Nephron progenitor cell (in vitro differentiated cells): ENCODE results near the gene ONECUT2.

ENCODE experiments used
- DNase-seq: peaks from one replicate; pipeline ENCODE4 v3.0.0; 2021
- H3K27ac Mint-ChIP-seq: 2 replicates; pipeline ENCODE4 v1.8.0; 2021; ENCODE audit warnings: mild to moderate bottlenecking, moderate library complexity, mixed read lengths
- H3K27me3 Mint-ChIP-seq: 2 replicates; pipeline ENCODE4 v1.8.0; 2021; ENCODE audit warnings: mild to moderate bottlenecking, low read depth, mixed read lengths; ENCODE audit not compliant: poor library complexity
- H3K36me3 Mint-ChIP-seq: 2 replicates; pipeline ENCODE4 v1.8.0; 2021; ENCODE audit warnings: low read depth, mixed read lengths
- H3K4me1 Mint-ChIP-seq: 2 replicates; pipeline ENCODE4 v1.8.0; 2021; ENCODE audit warnings: mixed read lengths
- H3K4me3 Mint-ChIP-seq: 2 replicates; pipeline ENCODE4 v1.8.0; 2021; ENCODE audit warnings: mild to moderate bottlenecking, moderate library complexity, mixed read lengths
- H3K9me3 Mint-ChIP-seq: 2 replicates; pipeline ENCODE4 v1.8.0; 2021; ENCODE audit warnings: mild to moderate bottlenecking, moderate library complexity, mixed read lengths
- TF ChIP-seq, protein P1 (sequence below): fragments of 200-600 bp; sonication (generic); IDR thresholded peaks from 2 replicates; pipeline ENCODE4 v1.5.0; 2021; ENCODE audit warnings: antibody characterized with exemption

The ONECUT2 gene

DNA sequence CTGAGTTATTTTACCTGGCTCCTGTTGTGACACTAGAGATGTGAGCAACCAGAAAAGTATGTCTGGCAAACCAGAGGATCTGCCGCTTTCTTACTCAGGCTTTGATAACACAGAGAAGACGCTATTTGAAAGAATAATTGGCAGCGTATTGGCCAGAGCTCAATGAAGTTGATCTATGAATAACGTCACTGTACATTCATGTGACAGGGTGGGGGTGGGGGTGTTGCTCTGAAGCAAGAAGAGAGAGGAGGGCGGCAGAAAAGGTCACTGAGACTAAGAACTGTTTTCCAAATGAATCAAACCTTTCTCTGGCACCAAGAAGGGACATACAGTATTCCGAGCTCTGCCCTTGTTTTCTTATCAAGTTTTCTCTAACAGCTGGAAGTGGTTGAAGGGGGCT is 1.7 kb upstream of the ONECUT2 start:
- Mint-ChIP-seq H3K27ac (no peak overlapping the region), H3K27me3 (peaks cover 100% of the 10 kb centered on the region)

DNA sequence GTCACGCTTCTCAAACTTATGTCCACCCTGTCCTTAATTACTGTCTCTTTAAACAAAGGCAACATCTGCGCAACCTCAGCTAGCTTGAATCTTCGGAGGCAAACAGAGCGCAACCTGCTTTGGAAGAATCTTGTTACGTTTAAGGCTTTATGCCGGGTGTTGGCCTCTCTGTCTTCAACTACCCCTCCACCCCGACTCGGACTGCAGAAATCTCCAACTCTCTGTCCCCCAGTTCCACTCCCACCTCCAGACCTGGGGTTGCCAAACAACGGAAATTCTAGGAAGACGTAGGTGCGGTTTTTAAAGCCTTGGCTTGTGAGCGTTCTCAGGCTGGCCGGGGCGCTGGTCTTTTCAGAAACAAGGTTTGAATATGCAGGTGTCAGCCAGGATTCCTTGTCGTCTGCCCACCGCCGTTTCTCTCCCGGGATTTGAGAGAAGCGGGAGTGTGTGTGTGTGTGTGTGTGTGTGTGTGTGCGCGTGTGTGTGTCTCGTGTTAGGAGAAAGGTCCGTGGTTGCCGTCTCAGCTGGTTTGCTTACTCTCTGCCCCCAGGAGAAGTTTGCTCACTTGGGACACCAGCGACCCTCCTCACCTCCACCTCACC is 1.1 kb upstream of the ONECUT2 start:
- H3K27ac Mint-ChIP-seq: no peak overlapping the region

More for the DNA sequence above, 1.7 kb upstream of the ONECUT2 start:
- peaks cover 4% of the 10 kb centered on the region for H3K9me3 Mint-ChIP-seq
- peak overlapping the region; percentile 80 for H3K4me3 Mint-ChIP-seq
- no peaks in the 10 kb centered on the region for H3K36me3 Mint-ChIP-seq
- DNase-seq: no peak
- TF ChIP-seq, protein P1, sequence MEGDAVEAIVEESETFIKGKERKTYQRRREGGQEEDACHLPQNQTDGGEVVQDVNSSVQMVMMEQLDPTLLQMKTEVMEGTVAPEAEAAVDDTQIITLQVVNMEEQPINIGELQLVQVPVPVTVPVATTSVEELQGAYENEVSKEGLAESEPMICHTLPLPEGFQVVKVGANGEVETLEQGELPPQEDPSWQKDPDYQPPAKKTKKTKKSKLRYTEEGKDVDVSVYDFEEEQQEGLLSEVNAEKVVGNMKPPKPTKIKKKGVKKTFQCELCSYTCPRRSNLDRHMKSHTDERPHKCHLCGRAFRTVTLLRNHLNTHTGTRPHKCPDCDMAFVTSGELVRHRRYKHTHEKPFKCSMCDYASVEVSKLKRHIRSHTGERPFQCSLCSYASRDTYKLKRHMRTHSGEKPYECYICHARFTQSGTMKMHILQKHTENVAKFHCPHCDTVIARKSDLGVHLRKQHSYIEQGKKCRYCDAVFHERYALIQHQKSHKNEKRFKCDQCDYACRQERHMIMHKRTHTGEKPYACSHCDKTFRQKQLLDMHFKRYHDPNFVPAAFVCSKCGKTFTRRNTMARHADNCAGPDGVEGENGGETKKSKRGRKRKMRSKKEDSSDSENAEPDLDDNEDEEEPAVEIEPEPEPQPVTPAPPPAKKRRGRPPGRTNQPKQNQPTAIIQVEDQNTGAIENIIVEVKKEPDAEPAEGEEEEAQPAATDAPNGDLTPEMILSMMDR: no peak
- peaks cover 49% of the 10 kb centered on the region for H3K4me1 Mint-ChIP-seq

DNA sequence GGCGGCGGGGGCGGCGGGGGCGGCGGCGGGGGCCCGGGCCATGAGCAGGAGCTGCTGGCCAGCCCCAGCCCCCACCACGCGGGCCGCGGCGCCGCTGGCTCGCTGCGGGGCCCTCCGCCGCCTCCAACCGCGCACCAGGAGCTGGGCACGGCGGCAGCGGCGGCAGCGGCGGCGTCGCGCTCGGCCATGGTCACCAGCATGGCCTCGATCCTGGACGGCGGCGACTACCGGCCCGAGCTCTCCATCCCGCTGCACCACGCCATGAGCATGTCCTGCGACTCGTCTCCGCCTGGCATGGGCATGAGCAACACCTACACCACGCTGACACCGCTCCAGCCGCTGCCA is 644 bp downstream of the ONECUT2 start:
- Mint-ChIP-seq H3K27me3 (peaks cover 100% of the 10 kb centered on the region), H3K36me3 (no peaks in the 10 kb centered on the region), H3K4me1 (peaks cover 60% of the 10 kb centered on the region), H3K4me3 (peak overlapping the region; percentile 80), H3K9me3 (no peaks in the 10 kb centered on the region), H3K27ac (no peak overlapping the region)
- peak; percentile 21 for DNase-seq
- TF ChIP-seq, protein P1: no peak

More for the DNA sequence above, 1.1 kb upstream of the ONECUT2 start:
- TF ChIP-seq, protein P1: no peak
- H3K27me3 Mint-ChIP-seq: peaks cover 100% of the 10 kb centered on the region
- DNase-seq: peak; percentile 22
- peak overlapping the region; percentile 80 for H3K4me3 Mint-ChIP-seq
- H3K36me3 Mint-ChIP-seq: no peaks in the 10 kb centered on the region
- peaks cover 52% of the 10 kb centered on the region for H3K4me1 Mint-ChIP-seq
- peaks cover 3% of the 10 kb centered on the region for H3K9me3 Mint-ChIP-seq

DNA sequence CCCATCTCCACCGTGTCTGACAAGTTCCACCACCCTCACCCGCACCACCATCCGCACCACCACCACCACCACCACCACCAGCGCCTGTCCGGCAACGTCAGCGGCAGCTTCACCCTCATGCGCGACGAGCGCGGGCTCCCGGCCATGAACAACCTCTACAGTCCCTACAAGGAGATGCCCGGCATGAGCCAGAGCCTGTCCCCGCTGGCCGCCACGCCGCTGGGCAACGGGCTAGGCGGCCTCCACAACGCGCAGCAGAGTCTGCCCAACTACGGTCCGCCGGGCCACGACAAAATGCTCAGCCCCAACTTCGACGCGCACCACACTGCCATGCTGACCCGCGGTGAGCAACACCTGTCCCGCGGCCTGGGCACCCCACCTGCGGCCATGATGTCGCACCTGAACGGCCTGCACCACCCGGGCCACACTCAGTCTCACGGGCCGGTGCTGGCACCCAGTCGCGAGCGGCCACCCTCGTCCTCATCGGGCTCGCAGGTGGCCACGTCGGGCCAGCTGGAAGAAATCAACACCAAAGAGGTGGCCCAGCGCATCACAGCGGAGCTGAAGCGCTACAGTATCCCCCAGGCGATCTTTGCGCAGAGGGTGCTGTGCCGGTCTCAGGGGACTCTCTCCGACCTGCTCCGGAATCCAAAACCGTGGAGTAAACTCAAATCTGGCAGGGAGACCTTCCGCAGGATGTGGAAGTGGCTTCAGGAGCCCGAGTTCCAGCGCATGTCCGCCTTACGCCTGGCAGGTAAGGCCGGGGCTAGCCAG is 1.2 kb downstream of the ONECUT2 start:
- Mint-ChIP-seq H3K4me1 (peaks cover 65% of the 10 kb centered on the region), H3K27ac (no peak overlapping the region), H3K36me3 (no peaks in the 10 kb centered on the region), H3K4me3 (peak overlapping the region; percentile 81), H3K27me3 (peaks cover 100% of the 10 kb centered on the region), H3K9me3 (no peaks in the 10 kb centered on the region)
- peak; percentile 16 for DNase-seq
- TF ChIP-seq, protein P1: no peak

DNA sequence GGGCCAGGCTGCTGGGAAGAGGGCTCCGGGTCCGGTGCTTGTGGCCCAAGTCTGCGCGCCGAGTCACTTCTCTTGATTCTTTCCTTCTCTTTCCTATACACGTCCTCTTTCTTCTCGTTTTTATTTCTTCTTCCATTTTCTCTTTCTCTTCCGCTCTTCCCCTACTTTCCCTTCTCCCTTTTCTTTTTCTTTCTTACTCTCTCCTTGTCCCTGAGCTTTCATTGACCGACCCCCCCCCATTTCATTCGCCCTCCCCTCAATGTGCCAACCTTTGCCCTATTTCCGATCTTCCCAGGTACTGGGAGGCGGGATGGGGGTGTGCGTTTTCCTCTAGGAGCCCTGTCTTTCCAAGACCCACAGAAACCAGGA is 1.8 kb downstream of the ONECUT2 start:
- no peak overlapping the region for H3K27ac Mint-ChIP-seq
- H3K27me3 Mint-ChIP-seq: peaks cover 100% of the 10 kb centered on the region
- no peaks in the 10 kb centered on the region for H3K36me3 Mint-ChIP-seq

More for the DNA sequence above, 1.8 kb downstream of the ONECUT2 start:
- peaks cover 68% of the 10 kb centered on the region for H3K4me1 Mint-ChIP-seq
- TF ChIP-seq, protein P1: no peak
- DNase-seq: no peak
- peak overlapping the region; percentile 81 for H3K4me3 Mint-ChIP-seq
- no peaks in the 10 kb centered on the region for H3K9me3 Mint-ChIP-seq
